Liver (tissue), 3 donors: Measurements from ENCODE around the gene THADA.

Source experiments
- FOXA1 ChIP-seq: IDR thresholded peaks from 2 replicates; pipeline ENCODE4 v1.6.1; 2016; ENCODE audit warnings: antibody characterized with exemption
- HNF4G ChIP-seq: IDR thresholded peaks from 2 replicates; pipeline ENCODE4 v1.6.1; 2016; ENCODE audit warnings: antibody characterized with exemption
- JUND ChIP-seq, 2 donors: IDR thresholded peaks; 2 replicates each; pipeline ENCODE4 v1.6.1; 2016; ENCODE audit warnings: antibody characterized with exemption in 2 of 2
- RAD21 ChIP-seq, 2 donors: IDR thresholded peaks; 2 replicates each; pipeline ENCODE4 v1.6.1; 2016; ENCODE audit warnings: antibody characterized with exemption in 2 of 2, mild to moderate bottlenecking in 2 of 2
- SP1 ChIP-seq: IDR thresholded peaks from 2 replicates; pipeline ENCODE4 v1.6.1; 2018; ENCODE audit warnings: antibody characterized with exemption, mild to moderate bottlenecking
- TAF1 ChIP-seq: conservative IDR thresholded peaks from 2 replicates; pipeline ENCODE4 v1.6.1; 2016; ENCODE audit warnings: antibody characterized with exemption, mild to moderate bottlenecking
- YY1 ChIP-seq: IDR thresholded peaks from 2 replicates; pipeline ENCODE4 v1.6.1; 2016; ENCODE audit warnings: antibody characterized with exemption, mild to moderate bottlenecking
- TF ChIP-seq, protein P1 (sequence below): fragments of 150-350 bp; IDR thresholded peaks from 2 replicates; pipeline ENCODE4 v1.5.1; 2017; ENCODE audit warnings: improper control_type of control experiment, low read depth, low read length; ENCODE audit not compliant: missing input control
- TF ChIP-seq, protein P2 (sequence below): IDR thresholded peaks from 2 replicates; pipeline ENCODE4 v1.6.1; 2016; ENCODE audit warnings: antibody characterized with exemption, mild to moderate bottlenecking
- TF ChIP-seq, protein P3 (sequence below): IDR thresholded peaks from 2 replicates; pipeline ENCODE4 v1.6.1; 2016; ENCODE audit warnings: antibody characterized with exemption
- TF ChIP-seq, protein P4 (sequence below): IDR thresholded peaks from 2 replicates; pipeline ENCODE4 v1.6.1; 2016; ENCODE audit warnings: antibody characterized with exemption
- donor health status: healthy.
- donor health status: healthy.

DNA sequence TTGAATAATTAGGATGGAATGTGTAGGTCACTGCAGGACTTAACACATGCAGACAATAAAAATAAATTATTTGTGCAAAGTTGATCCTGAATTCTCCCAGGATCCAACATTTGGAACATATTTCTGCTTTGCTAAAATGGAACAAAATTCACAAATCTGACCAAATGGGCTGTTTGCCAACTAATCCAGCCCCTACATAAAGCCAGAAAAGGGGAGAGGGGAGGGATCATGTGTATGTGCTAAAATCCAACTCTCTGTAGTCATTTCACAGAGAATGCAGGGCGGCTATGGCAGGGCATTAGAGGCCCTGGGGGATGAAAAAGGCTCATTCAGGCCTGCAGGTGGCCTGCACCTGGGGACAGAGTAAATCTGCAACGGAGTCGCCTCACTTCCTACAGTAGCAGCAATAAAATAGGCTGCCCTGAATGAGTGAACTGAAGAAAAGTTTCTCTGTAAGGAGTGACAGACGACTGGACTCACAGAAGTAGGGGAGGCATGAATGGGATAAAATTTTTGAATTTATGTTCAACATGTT is 365.4 kb downstream of the THADA start:
- TF ChIP-seq, protein P1, sequence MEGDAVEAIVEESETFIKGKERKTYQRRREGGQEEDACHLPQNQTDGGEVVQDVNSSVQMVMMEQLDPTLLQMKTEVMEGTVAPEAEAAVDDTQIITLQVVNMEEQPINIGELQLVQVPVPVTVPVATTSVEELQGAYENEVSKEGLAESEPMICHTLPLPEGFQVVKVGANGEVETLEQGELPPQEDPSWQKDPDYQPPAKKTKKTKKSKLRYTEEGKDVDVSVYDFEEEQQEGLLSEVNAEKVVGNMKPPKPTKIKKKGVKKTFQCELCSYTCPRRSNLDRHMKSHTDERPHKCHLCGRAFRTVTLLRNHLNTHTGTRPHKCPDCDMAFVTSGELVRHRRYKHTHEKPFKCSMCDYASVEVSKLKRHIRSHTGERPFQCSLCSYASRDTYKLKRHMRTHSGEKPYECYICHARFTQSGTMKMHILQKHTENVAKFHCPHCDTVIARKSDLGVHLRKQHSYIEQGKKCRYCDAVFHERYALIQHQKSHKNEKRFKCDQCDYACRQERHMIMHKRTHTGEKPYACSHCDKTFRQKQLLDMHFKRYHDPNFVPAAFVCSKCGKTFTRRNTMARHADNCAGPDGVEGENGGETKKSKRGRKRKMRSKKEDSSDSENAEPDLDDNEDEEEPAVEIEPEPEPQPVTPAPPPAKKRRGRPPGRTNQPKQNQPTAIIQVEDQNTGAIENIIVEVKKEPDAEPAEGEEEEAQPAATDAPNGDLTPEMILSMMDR, result no peak
- TF ChIP-seq, protein P2, sequence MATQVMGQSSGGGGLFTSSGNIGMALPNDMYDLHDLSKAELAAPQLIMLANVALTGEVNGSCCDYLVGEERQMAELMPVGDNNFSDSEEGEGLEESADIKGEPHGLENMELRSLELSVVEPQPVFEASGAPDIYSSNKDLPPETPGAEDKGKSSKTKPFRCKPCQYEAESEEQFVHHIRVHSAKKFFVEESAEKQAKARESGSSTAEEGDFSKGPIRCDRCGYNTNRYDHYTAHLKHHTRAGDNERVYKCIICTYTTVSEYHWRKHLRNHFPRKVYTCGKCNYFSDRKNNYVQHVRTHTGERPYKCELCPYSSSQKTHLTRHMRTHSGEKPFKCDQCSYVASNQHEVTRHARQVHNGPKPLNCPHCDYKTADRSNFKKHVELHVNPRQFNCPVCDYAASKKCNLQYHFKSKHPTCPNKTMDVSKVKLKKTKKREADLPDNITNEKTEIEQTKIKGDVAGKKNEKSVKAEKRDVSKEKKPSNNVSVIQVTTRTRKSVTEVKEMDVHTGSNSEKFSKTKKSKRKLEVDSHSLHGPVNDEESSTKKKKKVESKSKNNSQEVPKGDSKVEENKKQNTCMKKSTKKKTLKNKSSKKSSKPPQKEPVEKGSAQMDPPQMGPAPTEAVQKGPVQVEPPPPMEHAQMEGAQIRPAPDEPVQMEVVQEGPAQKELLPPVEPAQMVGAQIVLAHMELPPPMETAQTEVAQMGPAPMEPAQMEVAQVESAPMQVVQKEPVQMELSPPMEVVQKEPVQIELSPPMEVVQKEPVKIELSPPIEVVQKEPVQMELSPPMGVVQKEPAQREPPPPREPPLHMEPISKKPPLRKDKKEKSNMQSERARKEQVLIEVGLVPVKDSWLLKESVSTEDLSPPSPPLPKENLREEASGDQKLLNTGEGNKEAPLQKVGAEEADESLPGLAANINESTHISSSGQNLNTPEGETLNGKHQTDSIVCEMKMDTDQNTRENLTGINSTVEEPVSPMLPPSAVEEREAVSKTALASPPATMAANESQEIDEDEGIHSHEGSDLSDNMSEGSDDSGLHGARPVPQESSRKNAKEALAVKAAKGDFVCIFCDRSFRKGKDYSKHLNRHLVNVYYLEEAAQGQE, result no peak
- TF ChIP-seq SP1 (no peak), RAD21 (IDR thresholded peaks at IDR 0.05) (no peak), TAF1 (no peak), FOXA1 (no peak), JUND (IDR thresholded peaks at IDR 0.05) (no peak), HNF4G (no peak), YY1 (no peak)
- TF ChIP-seq, protein P3, sequence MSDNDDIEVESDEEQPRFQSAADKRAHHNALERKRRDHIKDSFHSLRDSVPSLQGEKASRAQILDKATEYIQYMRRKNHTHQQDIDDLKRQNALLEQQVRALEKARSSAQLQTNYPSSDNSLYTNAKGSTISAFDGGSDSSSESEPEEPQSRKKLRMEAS, result no peak
- TF ChIP-seq, protein P4, sequence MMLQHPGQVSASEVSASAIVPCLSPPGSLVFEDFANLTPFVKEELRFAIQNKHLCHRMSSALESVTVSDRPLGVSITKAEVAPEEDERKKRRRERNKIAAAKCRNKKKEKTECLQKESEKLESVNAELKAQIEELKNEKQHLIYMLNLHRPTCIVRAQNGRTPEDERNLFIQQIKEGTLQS, result no peak
